Epithelial cell of alveolus of lung (primary cell): Measurements from ENCODE around the gene PCDHGB6. TPM values are rescaled to one million over a fixed set of nuclear protein-coding genes. Genes with fewer than 3 reads are reported as not detected.

Source experiments
- total RNA-seq: library from RNA; depleted of rRNA; stranded (reverse); fragments of >200 nt; gene quantifications from 2 replicates; pipeline ENCODE4 v1.2.1, GENCODE V29; 2015

Gene PCDHGB6
- total RNA-seq, 1 donor from 2014 or later, result 1.2 TPM

Other genes with a start within 250 kb of the PCDHGB6 start
- gene PCDHB7, start 235.4 kb upstream of the PCDHGB6 start, total RNA-seq, result under 0.01 and 1.9 TPM in 2 replicates
- not detected in 2 replicates for gene PCDHB8, start 230.2 kb upstream of the PCDHGB6 start, total RNA-seq
- gene PCDHB16, start 225.6 kb upstream of the PCDHGB6 start, total RNA-seq, result 0.08 and 0.13 TPM in 2 replicates
- 0.08 TPM in 1 of 2 replicates, not detected in the other for gene PCDHB9, start 220.9 kb upstream of the PCDHGB6 start, total RNA-seq
- gene PCDHB10, start 215.7 kb upstream of the PCDHGB6 start, total RNA-seq, result 0.13 and 0.24 TPM in 2 replicates
- gene PCDHB11, start 208.4 kb upstream of the PCDHGB6 start, total RNA-seq, result 0.13 and 1.7 TPM in 2 replicates
- gene PCDHB12, start 199.3 kb upstream of the PCDHGB6 start, total RNA-seq, result 0.08 TPM in 1 of 2 replicates, not detected in the other
- 0.26 and 1.0 TPM in 2 replicates for gene PCDHB13, start 194.1 kb upstream of the PCDHGB6 start, total RNA-seq
- gene PCDHB14, start 184.7 kb upstream of the PCDHGB6 start, total RNA-seq, result 1.4 TPM in 1 of 2 replicates, not detected in the other
- gene PCDHB15, start 162.6 kb upstream of the PCDHGB6 start, total RNA-seq, result under 0.01 and 0.48 TPM in 2 replicates
- not detected in 2 replicates for gene SLC25A2, start 104.0 kb upstream of the PCDHGB6 start, total RNA-seq
- gene TAF7, start 87.2 kb upstream of the PCDHGB6 start, total RNA-seq, result 45.3 and 69.6 TPM in 2 replicates
- gene PCDHGA1, start 77.5 kb upstream of the PCDHGB6 start, total RNA-seq, result 0.13 and 0.64 TPM in 2 replicates
- 0.39 and 3.8 TPM in 2 replicates for gene PCDHGA2, start 69.3 kb upstream of the PCDHGB6 start, total RNA-seq
- 0.65 and 0.72 TPM in 2 replicates for gene PCDHGA3, start 64.2 kb upstream of the PCDHGB6 start, total RNA-seq
- gene PCDHGB1, start 57.9 kb upstream of the PCDHGB6 start, total RNA-seq, result 0.39 and 2.2 TPM in 2 replicates
- gene PCDHGA4, start 53.0 kb upstream of the PCDHGB6 start, total RNA-seq, result 0.78 and 6.0 TPM in 2 replicates
- 0.39 and 3.0 TPM in 2 replicates for gene PCDHGB2, start 48.0 kb upstream of the PCDHGB6 start, total RNA-seq
- gene PCDHGA5, start 43.9 kb upstream of the PCDHGB6 start, total RNA-seq, result 0.13 and 1.3 TPM in 2 replicates
- 0.39 and 6.1 TPM in 2 replicates for gene PCDHGB3, start 37.8 kb upstream of the PCDHGB6 start, total RNA-seq
- gene PCDHGA6, start 34.1 kb upstream of the PCDHGB6 start, total RNA-seq, result 1.0 and 3.0 TPM in 2 replicates
- gene PCDHGA7, start 25.3 kb upstream of the PCDHGB6 start, total RNA-seq, result 0.65 and 4.0 TPM in 2 replicates
- gene PCDHGB4, start 20.3 kb upstream of the PCDHGB6 start, total RNA-seq, result 3.7 and 9.3 TPM in 2 replicates
- 0.65 and 1.2 TPM in 2 replicates for gene PCDHGA8, start 15.4 kb upstream of the PCDHGB6 start, total RNA-seq
- 7.6 and 13.0 TPM in 2 replicates for gene PCDHGB5, start 10.1 kb upstream of the PCDHGB6 start, total RNA-seq
- gene PCDHGA9, start 5.2 kb upstream of the PCDHGB6 start, total RNA-seq, result 1.4 and 7.8 TPM in 2 replicates
- gene PCDHGA10, start 5.0 kb downstream of the PCDHGB6 start, total RNA-seq, result 3.4 and 11.8 TPM in 2 replicates
- 7.2 and 23.6 TPM in 2 replicates for gene PCDHGB7, start 9.7 kb downstream of the PCDHGB6 start, total RNA-seq
- 5.9 and 13.7 TPM in 2 replicates for gene PCDHGA11, start 13.0 kb downstream of the PCDHGB6 start, total RNA-seq
- 10.2 and 17.4 TPM in 2 replicates for gene PCDHGA12, start 22.5 kb downstream of the PCDHGB6 start, total RNA-seq
- 51.5 and 161 TPM in 2 replicates for gene PCDHGC3, start 67.9 kb downstream of the PCDHGB6 start, total RNA-seq
- 0.13 and 3.1 TPM in 2 replicates for gene PCDHGC4, start 77.0 kb downstream of the PCDHGB6 start, total RNA-seq
- 0.78 and 1.1 TPM in 2 replicates for gene PCDHGC5, start 81.1 kb downstream of the PCDHGB6 start, total RNA-seq
- 25.1 and 49.1 TPM in 2 replicates for gene DIAPH1, start 211.0 kb downstream of the PCDHGB6 start, total RNA-seq
- 49.8 and 53.3 TPM in 2 replicates for gene HDAC3, start 228.8 kb downstream of the PCDHGB6 start, total RNA-seq
- gene RELL2, start 229.0 kb downstream of the PCDHGB6 start, total RNA-seq, result 2.4 and 3.7 TPM in 2 replicates
- 11.1 and 12.2 TPM in 2 replicates for gene FCHSD1, start 243.4 kb downstream of the PCDHGB6 start, total RNA-seq